ENCODE measurements around the gene SEC24C. TPM values are rescaled to one million over a fixed set of nuclear protein-coding genes. Genes with fewer than 3 reads are reported as not detected.

The SEC24C gene
- total and polyA plus RNA-seq, 2 of the 4 experiments (the other 2 are of a cell fraction): 74.2 to 88.9 TPM

GRCh38 chr10:73763343-73763742 is 19.2 kb downstream of the SEC24C start:
- H3K27ac ChIP-seq (ENCODE audit: insufficient read depth, low read length): no peak overlapping the region
- no CpG with 5 or more reads among the region's 2 CpGs for WGBS, 2 experiments (ENCODE audit: extremely low coverage in 2 of 2, insufficient read length in 1 of 2)
- intact Hi-C loops (cut with micrococcal nuclease) (no loop called here), dilution Hi-C loops (cut with HindIII; ENCODE audit: low sequenced_read_pairs, unreplicated experiment) (no loop called here), in situ Hi-C loops (cut with MboI; ENCODE audit: low sequenced_read_pairs) (no loop called here)
- peak overlapping the region in 1 of 2 experiments; percentile 26; a peak in 1 of 4 replicates for H4K8ac ChIP-seq (ENCODE audit: low read depth in 2 of 2, low read length in 2 of 2)
- ChIA-PET POLR2A (ENCODE audit: unreplicated experiment) (no interaction called here), CTCF (no interaction called here)
- no peaks in the 10 kb centered on the region for H3K27me3 ChIP-seq (ENCODE audit: control insufficient read depth, insufficient read depth, low read length)
- peaks cover 57 to 77% of the 10 kb centered on the region in 2 experiments for H3K79me1 ChIP-seq (ENCODE audit: low read depth in 1 of 2, low read length in 2 of 2)
- H3K14ac ChIP-seq (replicated peaks; ENCODE audit: low read depth, low read length): no peak overlapping the region
- no peaks in the 10 kb centered on the region for H3K9me3 ChIP-seq (ENCODE audit: control insufficient read depth, insufficient read depth, low read length)
- no peak overlapping the region for H2AK5ac ChIP-seq (ENCODE audit: low read depth, low read length)
- H3K4me3 ChIP-seq (ENCODE audit: insufficient read depth, low read depth, low read length): no peak overlapping the region
- peak overlapping the region; percentile 1 for H2BK5ac ChIP-seq (ENCODE audit: low read depth, low read length, poor library complexity, severe bottlenecking)
- no peak for DNase-seq
- no peak for ATAC-seq (ENCODE audit: low read depth)
- H4K5ac ChIP-seq (ENCODE audit: low read depth, low read length): no peak overlapping the region
- H2AFZ ChIP-seq (replicated peaks; ENCODE audit: low read length, poor library complexity): no peak overlapping the region
- H2AK9ac ChIP-seq (replicated peaks; ENCODE audit: low read depth, low read length, poor library complexity): no peak overlapping the region
- H3K9me1 ChIP-seq (ENCODE audit: insufficient read depth, low read length): peaks cover 27% of the 10 kb centered on the region
- TF ChIP-seq CHD1 (IDR thresholded peaks at IDR 0.05; ENCODE audit: low read depth, low read length) (no peak), SMC3 (IDR thresholded peaks at IDR 0.05; ENCODE audit: low read depth, low read length) (no peak), CEBPB (IDR thresholded peaks at IDR 0.05; ENCODE audit: low read depth, low read length) (no peak), MXI1 (IDR thresholded peaks at IDR 0.05; ENCODE audit: borderline replicate concordance, low read depth, low read length) (no peak), ELK1 (IDR thresholded peaks at IDR 0.05; ENCODE audit: borderline replicate concordance, low read depth, low read length) (no peak), MAFK (IDR thresholded peaks at IDR 0.05; ENCODE audit: low read depth, low read length) (no peak), USF2 (IDR thresholded peaks at IDR 0.05; ENCODE audit: low read depth, low read length) (no peak), MAZ (IDR thresholded peaks at IDR 0.05; ENCODE audit: borderline replicate concordance, low read depth, low read length) (no peak), RAD21 (IDR thresholded peaks at IDR 0.05; ENCODE audit: low read length) (no peak), NFE2L2 (IDR thresholded peaks at IDR 0.05; ENCODE audit: low read depth, low read length) (no peak), POLR2A (IDR thresholded peaks at IDR 0.05; ENCODE audit: low read depth, low read length) (no peak), CTCF (conservative IDR thresholded peaks at IDR 0.05; ENCODE audit: low read depth, low read length) (no peak), RFX5 (IDR thresholded peaks at IDR 0.05; ENCODE audit: low read depth, low read length) (no peak), RCOR1 (IDR thresholded peaks at IDR 0.05; ENCODE audit: insufficient replicate concordance, low read length) (no peak), BHLHE40 (IDR thresholded peaks at IDR 0.05; ENCODE audit: low read depth, low read length) (no peak)
- peaks cover 11% of the 10 kb centered on the region for H3K4me1 ChIP-seq (ENCODE audit: control insufficient read depth, insufficient read depth, low read length)
- H3K9ac ChIP-seq (ENCODE audit: low read depth, low read length): no peak overlapping the region
- H2BK120ac ChIP-seq (ENCODE audit: low read depth, low read length): no peak overlapping the region
- H3K56ac ChIP-seq (ENCODE audit: extremely low read depth, insufficient read depth, low read length): no peak overlapping the region
- no peak overlapping the region for H3K18ac ChIP-seq (ENCODE audit: low read depth, low read length)
- H2BK15ac ChIP-seq (ENCODE audit: low read depth, low read length): no peak overlapping the region
- H3K4ac ChIP-seq (ENCODE audit: low read depth, low read length): no peak overlapping the region
- H3K4me2 ChIP-seq (ENCODE audit: low read depth, low read length): no peak overlapping the region
- no peak overlapping the region for H3K23ac ChIP-seq (ENCODE audit: low read depth, low read length)
- H2BK20ac ChIP-seq (ENCODE audit: low read depth, low read length): no peak overlapping the region
- H4K91ac ChIP-seq (ENCODE audit: insufficient read depth, low read depth, low read length): no peak overlapping the region
- no TSS peak for BruUV-seq (replicated peaks)
- H4K20me1 ChIP-seq (ENCODE audit: insufficient read depth, low read length): peaks cover 33% of the 10 kb centered on the region
- peaks cover 73% of the 10 kb centered on the region for H3K36me3 ChIP-seq (ENCODE audit: control insufficient read depth, insufficient read depth, low read length)

Data from IMR-90 (cell line).